GM21526 (cell line): ENCODE data around the gene AGBL5.

Source experiments
- ATAC-seq: cut with Tn5 transposase; IDR thresholded peaks from one replicate; pipeline ENCODE4 v1.9.1; 2021; ENCODE audit warnings: moderate library complexity; ENCODE audit not compliant: unreplicated experiment, low FRiP score

The AGBL5 gene

GRCh38 chr2:27086724-27087593 lies 35.5 kb downstream of the AGBL5 start, which contains the start of gene KHK:
Gene KHK (plus strand): TSS chr2:27086772. CDS start chr2:27087260, 488 bp downstream.
- peak; percentile 61 for ATAC-seq

- no peak for ATAC-seq
These were observed 36.4 kb downstream of the AGBL5 start for GRCh38 chr2:27087823-27088410.

- no peak for ATAC-seq
These were observed 37.2 kb downstream of the AGBL5 start for GRCh38 chr2:27088634-27089033.

- no peak for ATAC-seq
These were observed 37.9 kb downstream of the AGBL5 start for GRCh38 chr2:27089111-27089954.

GRCh38 chr2:27091746-27092695 lies 40.6 kb downstream of the AGBL5 start:
- ATAC-seq, result no peak

GRCh38 chr2:27092696-27093429 lies 41.4 kb downstream of the AGBL5 start:
- ATAC-seq, result no peak

- no peak for ATAC-seq
These were observed 42.2 kb downstream of the AGBL5 start for GRCh38 chr2:27093430-27094352.

- no peak for ATAC-seq
These were observed 43.0 kb downstream of the AGBL5 start for GRCh38 chr2:27094353-27094984.

- no peak for ATAC-seq
These were observed 43.9 kb downstream of the AGBL5 start for GRCh38 chr2:27095427-27095744.

GRCh38 chr2:27095745-27096651 lies 44.5 kb downstream of the AGBL5 start:
- no peak for ATAC-seq

GRCh38 chr2:27096748-27097297 lies 45.4 kb downstream of the AGBL5 start:
- no peak for ATAC-seq

GRCh38 chr2:27097341-27097740 lies 45.9 kb downstream of the AGBL5 start:
- ATAC-seq, result no peak

GRCh38 chr2:27099334-27099955 lies 48.0 kb downstream of the AGBL5 start:
- no peak for ATAC-seq

- no peak for ATAC-seq
These were observed 48.6 kb downstream of the AGBL5 start for GRCh38 chr2:27100036-27100435.

GRCh38 chr2:27102329-27102728 lies 50.9 kb downstream of the AGBL5 start:
- no peak for ATAC-seq

- ATAC-seq, result no peak
These were observed 54.5 kb downstream of the AGBL5 start for GRCh38 chr2:27105981-27106380.
